GM12873 (cell line): ENCODE data around the gene MOBP.

Experiments
- TF ChIP-seq, protein P1 (sequence below): IDR thresholded peaks from 2 replicates; pipeline ENCODE4 v1.5.1; 2012; ENCODE audit warnings: low read depth, mild to moderate bottlenecking, moderate library complexity, low read length, control low read depth; ENCODE audit not compliant: insufficient read depth; ENCODE audit errors: missing control alignments

MOBP gene

DNA sequence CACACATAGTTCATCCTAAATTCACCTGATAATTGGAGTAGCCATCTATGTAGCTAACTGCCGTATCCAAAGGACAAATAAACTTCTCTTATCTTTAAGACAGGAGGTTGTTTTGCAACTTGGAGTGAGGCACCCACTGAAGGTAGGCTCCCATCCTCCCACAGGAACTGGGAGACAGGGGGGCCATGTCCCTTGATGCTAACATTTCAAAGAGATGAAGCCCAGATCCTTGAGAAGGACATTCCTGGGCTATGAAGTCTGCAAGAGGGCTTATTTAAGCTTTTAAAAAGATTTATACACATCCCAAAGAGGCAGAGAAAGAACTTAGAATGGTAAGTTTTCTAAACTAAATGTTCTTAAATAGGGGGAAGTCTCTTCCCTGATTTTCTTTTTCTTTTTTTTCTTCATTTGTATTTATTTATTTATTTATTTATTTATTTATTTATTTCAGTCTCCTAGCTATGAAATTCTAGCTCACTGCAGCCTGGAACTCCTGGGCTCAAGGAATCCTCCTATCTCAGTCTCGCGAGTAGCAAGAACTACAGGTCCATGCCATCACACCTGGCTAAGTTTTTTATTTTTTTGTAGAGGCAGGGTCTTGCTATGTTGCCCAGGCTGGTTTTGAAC lies 12.8 kb upstream of the MOBP start:
- TF ChIP-seq, protein P1, sequence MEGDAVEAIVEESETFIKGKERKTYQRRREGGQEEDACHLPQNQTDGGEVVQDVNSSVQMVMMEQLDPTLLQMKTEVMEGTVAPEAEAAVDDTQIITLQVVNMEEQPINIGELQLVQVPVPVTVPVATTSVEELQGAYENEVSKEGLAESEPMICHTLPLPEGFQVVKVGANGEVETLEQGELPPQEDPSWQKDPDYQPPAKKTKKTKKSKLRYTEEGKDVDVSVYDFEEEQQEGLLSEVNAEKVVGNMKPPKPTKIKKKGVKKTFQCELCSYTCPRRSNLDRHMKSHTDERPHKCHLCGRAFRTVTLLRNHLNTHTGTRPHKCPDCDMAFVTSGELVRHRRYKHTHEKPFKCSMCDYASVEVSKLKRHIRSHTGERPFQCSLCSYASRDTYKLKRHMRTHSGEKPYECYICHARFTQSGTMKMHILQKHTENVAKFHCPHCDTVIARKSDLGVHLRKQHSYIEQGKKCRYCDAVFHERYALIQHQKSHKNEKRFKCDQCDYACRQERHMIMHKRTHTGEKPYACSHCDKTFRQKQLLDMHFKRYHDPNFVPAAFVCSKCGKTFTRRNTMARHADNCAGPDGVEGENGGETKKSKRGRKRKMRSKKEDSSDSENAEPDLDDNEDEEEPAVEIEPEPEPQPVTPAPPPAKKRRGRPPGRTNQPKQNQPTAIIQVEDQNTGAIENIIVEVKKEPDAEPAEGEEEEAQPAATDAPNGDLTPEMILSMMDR: no peak

GRCh38 chr3:39456159-39456558 lies 11.3 kb upstream of the MOBP start:
- TF ChIP-seq, protein P1: no peak

DNA sequence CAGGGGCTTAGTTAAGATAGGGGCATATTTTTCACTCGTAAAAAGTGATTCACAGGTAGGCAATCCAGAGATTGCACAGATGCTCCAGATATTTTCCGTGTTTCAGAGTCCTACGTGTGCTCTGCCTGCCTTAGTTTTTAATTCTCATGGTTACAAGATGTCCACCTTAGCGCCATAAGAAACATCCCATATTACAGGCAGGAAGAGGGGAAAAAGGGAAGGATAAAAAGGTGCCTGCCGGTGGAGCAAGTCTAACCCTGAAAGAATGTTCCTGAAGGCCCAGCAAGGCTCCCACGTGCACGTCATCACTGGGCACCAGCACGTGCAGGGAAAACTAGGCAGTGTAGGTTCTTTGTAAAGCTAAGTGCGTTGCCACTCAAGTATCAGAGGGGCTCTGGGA lies 10.1 kb upstream of the MOBP start:
- TF ChIP-seq, protein P1: no peak

DNA sequence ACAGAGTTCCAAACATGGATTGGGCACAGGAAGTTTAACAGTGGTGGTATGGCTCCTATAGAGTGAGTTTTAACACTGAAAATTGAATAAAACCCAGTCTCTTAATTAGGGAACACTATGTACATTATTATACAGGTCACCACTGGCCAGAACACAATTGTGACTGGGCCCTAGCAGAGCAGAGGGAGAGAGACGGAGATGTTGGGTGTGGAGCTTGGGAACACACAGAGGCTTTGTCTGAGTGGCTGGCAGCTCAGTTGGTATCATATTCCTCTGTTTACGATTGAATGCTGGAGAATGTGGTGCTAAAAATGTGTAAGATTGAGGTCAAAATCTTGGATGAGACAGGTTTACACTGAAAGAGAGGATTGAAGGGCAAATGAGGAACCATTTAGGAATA lies 6.8 kb upstream of the MOBP start:
- TF ChIP-seq, protein P1: no peak

GRCh38 chr3:39463269-39463668 lies 4.2 kb upstream of the MOBP start:
- TF ChIP-seq, protein P1: no peak

DNA sequence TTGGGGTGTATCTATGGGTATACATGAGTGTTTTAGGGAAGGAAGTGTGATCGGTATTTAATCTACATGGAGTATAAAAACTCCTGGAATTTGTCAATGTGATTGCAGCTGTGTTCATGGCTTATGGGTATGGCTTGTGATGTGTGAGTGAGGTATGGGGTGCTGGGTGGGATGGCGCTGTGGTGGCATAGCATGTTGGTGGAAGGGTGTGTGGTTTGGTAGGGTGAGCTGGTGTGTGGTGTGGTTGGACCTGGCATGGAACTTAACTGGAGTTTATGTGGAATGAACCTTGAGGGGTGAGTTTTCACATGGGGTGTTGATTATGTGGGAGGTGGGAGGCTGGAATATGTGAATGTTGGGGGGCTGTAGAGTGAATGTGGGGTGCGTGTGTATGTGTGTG lies 492 bp upstream of the MOBP start:
- TF ChIP-seq, protein P1: no peak

- TF ChIP-seq, protein P1: no peak
These were observed 592 bp downstream of the MOBP start for GRCh38 chr3:39468108-39468436.
